ENCODE data around the gene EPSTI1.

Gene EPSTI1

DNA sequence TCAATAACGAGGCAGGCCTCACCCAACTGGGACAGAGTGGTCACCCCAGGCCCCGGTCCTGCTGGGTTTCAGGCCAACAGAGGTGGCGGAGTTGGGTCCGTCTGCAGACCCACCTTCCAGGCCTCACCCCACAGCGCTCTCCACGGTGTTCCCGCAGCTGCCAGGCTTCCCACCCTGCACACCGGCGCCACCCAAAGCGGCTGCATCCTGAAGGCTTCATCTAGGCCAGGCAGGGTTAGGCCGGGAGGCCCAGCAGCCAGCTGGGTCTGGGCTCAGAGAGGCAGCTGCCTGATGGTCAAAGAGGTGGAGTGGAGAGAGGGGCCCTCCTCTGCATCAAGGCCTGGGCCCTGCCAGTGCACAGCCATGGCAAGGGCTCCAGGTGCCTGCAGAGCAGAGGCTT is 44.1 kb downstream of the EPSTI1 start:
- H3K4me3 ChIP-seq (ENCODE audit: low read depth, low read length), result no peak overlapping the region
- H3K36me3 ChIP-seq, result no peaks in the 10 kb centered on the region
- H3K9me3 ChIP-seq (ENCODE audit: severe bottlenecking), result no peaks in the 10 kb centered on the region
- no peaks in the 10 kb centered on the region for H3K27me3 ChIP-seq (ENCODE audit: insufficient read depth, low read depth, severe bottlenecking)
- TF ChIP-seq, protein P1, sequence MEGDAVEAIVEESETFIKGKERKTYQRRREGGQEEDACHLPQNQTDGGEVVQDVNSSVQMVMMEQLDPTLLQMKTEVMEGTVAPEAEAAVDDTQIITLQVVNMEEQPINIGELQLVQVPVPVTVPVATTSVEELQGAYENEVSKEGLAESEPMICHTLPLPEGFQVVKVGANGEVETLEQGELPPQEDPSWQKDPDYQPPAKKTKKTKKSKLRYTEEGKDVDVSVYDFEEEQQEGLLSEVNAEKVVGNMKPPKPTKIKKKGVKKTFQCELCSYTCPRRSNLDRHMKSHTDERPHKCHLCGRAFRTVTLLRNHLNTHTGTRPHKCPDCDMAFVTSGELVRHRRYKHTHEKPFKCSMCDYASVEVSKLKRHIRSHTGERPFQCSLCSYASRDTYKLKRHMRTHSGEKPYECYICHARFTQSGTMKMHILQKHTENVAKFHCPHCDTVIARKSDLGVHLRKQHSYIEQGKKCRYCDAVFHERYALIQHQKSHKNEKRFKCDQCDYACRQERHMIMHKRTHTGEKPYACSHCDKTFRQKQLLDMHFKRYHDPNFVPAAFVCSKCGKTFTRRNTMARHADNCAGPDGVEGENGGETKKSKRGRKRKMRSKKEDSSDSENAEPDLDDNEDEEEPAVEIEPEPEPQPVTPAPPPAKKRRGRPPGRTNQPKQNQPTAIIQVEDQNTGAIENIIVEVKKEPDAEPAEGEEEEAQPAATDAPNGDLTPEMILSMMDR (IDR thresholded peaks at IDR 0.05; ENCODE audit: low read depth, low read length), result no peak
- H3K27ac ChIP-seq, result no peak overlapping the region
- no peak for DNase-seq

DNA sequence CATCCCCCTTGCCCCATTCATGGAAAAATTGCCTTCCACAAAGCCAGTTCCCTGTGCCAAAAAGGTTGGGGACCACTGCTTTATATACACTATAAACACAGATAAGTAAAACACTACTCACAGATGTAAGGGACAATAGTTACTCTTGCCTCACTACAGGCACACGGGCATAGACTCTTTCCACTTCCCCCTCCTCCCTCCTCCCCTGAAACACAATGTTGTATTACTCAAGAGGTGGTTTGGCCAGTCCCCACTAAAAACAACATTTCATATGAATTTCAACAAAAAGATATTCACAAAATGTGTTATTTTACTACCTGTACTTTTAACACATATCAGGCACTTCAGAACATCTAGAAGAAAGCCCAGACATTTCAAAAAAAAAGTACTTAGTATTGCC is 45.1 kb downstream of the EPSTI1 start:
- H3K27me3 ChIP-seq (ENCODE audit: insufficient read depth, low read depth, severe bottlenecking), result no peaks in the 10 kb centered on the region
- H3K36me3 ChIP-seq, result no peaks in the 10 kb centered on the region
- no peak overlapping the region for H3K27ac ChIP-seq
- H3K9me3 ChIP-seq (ENCODE audit: severe bottlenecking), result no peaks in the 10 kb centered on the region
- H3K4me3 ChIP-seq (ENCODE audit: low read depth, low read length), result no peak overlapping the region
- DNase-seq, result no peak
- TF ChIP-seq, protein P1 (IDR thresholded peaks at IDR 0.05; ENCODE audit: low read depth, low read length), result no peak

DNA sequence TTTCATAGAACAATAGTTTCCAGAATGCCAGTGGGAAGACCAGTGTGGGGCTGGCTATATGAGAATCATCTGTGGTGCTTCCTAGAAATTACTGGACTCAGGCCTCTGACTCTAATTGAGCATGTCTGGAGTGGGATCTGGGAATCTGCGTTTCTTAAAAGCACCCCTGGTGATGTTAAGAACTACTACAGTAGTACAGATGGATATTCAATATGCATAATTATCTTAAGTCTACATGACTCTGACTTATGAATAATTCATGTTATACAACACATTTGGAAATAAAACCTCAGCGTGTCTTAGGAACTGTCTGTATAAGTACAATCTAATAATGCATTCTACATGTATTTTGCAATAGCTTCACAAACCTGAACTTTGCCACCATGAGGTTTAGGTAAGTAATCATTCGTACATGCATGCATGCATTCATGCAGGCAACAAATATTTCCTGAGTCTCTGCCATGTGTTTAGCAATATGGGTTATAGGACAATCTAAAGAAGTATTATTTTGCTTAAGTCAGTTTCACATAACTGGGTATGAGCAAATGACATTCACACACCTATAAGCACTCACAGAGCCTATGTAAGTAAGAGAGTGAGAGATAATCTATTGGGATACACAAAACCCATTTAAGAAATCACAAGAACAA is 62.0 kb downstream of the EPSTI1 start:
- no peaks in the 10 kb centered on the region for H3K36me3 ChIP-seq
- H3K9me3 ChIP-seq (ENCODE audit: severe bottlenecking), result no peaks in the 10 kb centered on the region
- H3K27ac ChIP-seq, result no peak overlapping the region
- DNase-seq, result no peak
- TF ChIP-seq, protein P1 (IDR thresholded peaks at IDR 0.05; ENCODE audit: low read depth, low read length), result no peak
- no peak overlapping the region for H3K4me3 ChIP-seq (ENCODE audit: low read depth, low read length)
- H3K27me3 ChIP-seq (ENCODE audit: insufficient read depth, low read depth, severe bottlenecking), result no peaks in the 10 kb centered on the region

DNA sequence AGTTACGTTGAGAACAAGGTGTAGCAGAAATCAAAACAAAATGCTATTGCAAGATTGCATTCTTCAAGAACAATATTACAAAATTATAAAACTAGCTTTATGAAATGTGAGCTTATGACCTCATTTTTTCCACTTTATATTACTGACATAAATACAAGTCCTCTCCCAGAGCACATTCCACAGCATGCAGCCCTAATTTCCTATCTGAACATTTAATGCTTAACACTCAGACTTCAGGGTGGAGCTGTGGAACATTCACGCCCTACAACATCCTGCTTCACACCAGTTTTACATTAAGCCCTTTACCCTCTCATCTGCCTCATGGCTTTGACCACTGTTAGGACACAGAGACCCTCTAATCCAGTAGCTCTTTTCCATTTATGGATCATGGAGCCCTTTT is 65.5 kb downstream of the EPSTI1 start:
- Histone ChIP-seq H3K4me3 (ENCODE audit: low read depth, low read length) (no peak overlapping the region), H3K27ac (no peak overlapping the region), H3K27me3 (ENCODE audit: insufficient read depth, low read depth, severe bottlenecking) (no peaks in the 10 kb centered on the region), H3K9me3 (ENCODE audit: severe bottlenecking) (no peaks in the 10 kb centered on the region), H3K36me3 (no peaks in the 10 kb centered on the region)
- DNase-seq, result no peak
- TF ChIP-seq, protein P1 (IDR thresholded peaks at IDR 0.05; ENCODE audit: low read depth, low read length), result no peak

DNA sequence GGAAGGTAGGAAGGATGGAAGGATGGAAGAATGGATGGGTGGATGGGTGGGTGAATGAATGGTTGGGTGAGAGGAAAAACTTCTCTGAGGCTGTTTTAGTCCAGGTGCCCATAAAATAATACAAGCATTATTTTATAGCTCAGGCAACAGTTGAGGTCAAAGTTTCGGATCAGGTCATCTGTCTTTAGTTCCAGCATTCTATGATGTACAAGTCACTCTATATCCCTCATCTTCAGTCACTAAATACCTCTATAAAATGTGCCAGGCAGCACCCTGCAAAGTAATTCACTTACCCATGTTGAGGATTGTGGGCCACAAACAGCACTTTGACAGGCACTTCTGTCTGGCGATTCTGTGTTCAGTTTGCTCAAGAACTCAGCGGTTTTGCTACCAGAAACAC is 66.0 kb downstream of the EPSTI1 start:
- TF ChIP-seq, protein P1 (IDR thresholded peaks at IDR 0.05; ENCODE audit: low read depth, low read length), result no peak
- Histone ChIP-seq H3K4me3 (ENCODE audit: low read depth, low read length) (no peak overlapping the region), H3K36me3 (no peaks in the 10 kb centered on the region), H3K27ac (no peak overlapping the region), H3K27me3 (ENCODE audit: insufficient read depth, low read depth, severe bottlenecking) (no peaks in the 10 kb centered on the region), H3K9me3 (ENCODE audit: severe bottlenecking) (no peaks in the 10 kb centered on the region)
- DNase-seq, result no peak

DNA sequence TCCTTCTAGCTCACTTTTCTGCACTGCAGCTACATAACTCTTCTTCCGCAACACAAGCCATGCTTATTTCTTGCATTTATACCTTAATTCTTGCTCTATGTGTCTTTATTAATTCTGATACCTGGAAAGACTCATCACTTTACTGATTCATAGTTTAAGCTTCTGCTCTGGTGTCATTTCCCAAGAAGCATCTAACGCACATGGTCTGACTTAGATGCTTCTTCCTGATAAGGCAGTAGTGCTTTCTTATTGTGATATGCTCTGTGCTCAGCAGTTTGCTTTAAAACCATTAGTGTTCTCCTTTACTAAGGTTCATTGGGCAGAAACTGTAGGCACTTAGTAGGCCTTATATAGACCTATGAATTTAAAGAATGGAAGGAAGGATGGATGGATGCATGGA is 66.4 kb downstream of the EPSTI1 start:
- Histone ChIP-seq H3K4me3 (ENCODE audit: low read depth, low read length) (no peak overlapping the region), H3K36me3 (no peaks in the 10 kb centered on the region), H3K27me3 (ENCODE audit: insufficient read depth, low read depth, severe bottlenecking) (no peaks in the 10 kb centered on the region), H3K27ac (no peak overlapping the region), H3K9me3 (ENCODE audit: severe bottlenecking) (no peaks in the 10 kb centered on the region)
- TF ChIP-seq, protein P1 (IDR thresholded peaks at IDR 0.05; ENCODE audit: low read depth, low read length), result no peak
- DNase-seq, result no peak
